ENCODE data around the gene SKOR2.

GRCh38 chr18:47203626-47204464, 47.6 kb downstream of the SKOR2 start:
- TF ChIP-seq, protein P1, sequence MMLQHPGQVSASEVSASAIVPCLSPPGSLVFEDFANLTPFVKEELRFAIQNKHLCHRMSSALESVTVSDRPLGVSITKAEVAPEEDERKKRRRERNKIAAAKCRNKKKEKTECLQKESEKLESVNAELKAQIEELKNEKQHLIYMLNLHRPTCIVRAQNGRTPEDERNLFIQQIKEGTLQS (IDR thresholded peaks at IDR 0.05): no peak
- TF ChIP-seq, protein P1 (CRISPR knock-in tag; conservative IDR thresholded peaks at IDR 0.05): no peak
- TF ChIP-seq AFF4 (CRISPR knock-in tag; IDR thresholded peaks at IDR 0.05) (no peak), EZH2 (IDR thresholded peaks at IDR 0.05; ENCODE audit: borderline replicate concordance, low read depth, low read length) (no peak), ZBTB40 (IDR thresholded peaks at IDR 0.05) (no peak), ZBTB40 (CRISPR knock-in tag; IDR thresholded peaks at IDR 0.05) (no peak), KAT8 (IDR thresholded peaks at IDR 0.05; ENCODE audit: low read depth) (no peak), EP300 (IDR thresholded peaks at IDR 0.05; ENCODE audit: low read length) (no peak), CREB1 (IDR thresholded peaks at IDR 0.05) (no peak), CREB1 (CRISPR knock-in tag; IDR thresholded peaks at IDR 0.05) (no peak), POLR2AphosphoS5 (IDR thresholded peaks at IDR 0.05; ENCODE audit: control insufficient read depth, insufficient read depth, low read depth, low read length) (no peak), KHSRP (IDR thresholded peaks at IDR 0.05) (no peak)
- TF ChIP-seq, protein P2, sequence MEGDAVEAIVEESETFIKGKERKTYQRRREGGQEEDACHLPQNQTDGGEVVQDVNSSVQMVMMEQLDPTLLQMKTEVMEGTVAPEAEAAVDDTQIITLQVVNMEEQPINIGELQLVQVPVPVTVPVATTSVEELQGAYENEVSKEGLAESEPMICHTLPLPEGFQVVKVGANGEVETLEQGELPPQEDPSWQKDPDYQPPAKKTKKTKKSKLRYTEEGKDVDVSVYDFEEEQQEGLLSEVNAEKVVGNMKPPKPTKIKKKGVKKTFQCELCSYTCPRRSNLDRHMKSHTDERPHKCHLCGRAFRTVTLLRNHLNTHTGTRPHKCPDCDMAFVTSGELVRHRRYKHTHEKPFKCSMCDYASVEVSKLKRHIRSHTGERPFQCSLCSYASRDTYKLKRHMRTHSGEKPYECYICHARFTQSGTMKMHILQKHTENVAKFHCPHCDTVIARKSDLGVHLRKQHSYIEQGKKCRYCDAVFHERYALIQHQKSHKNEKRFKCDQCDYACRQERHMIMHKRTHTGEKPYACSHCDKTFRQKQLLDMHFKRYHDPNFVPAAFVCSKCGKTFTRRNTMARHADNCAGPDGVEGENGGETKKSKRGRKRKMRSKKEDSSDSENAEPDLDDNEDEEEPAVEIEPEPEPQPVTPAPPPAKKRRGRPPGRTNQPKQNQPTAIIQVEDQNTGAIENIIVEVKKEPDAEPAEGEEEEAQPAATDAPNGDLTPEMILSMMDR (IDR thresholded peaks at IDR 0.05 in 2 of 3, conservative IDR thresholded peaks at IDR 0.05 in 1 of 3; ENCODE audit: insufficient read depth in 2 of 3, low read depth in 1 of 3, low read length in 3 of 3): no peak
